ENCODE data around the gene IQCH. TPM values are rescaled to one million over a fixed set of nuclear protein-coding genes. Genes with fewer than 3 reads are reported as not detected.

The IQCH gene
- total RNA-seq, 2 donors from 2014 or later, result 0.93 to 2.2 TPM

DNA sequence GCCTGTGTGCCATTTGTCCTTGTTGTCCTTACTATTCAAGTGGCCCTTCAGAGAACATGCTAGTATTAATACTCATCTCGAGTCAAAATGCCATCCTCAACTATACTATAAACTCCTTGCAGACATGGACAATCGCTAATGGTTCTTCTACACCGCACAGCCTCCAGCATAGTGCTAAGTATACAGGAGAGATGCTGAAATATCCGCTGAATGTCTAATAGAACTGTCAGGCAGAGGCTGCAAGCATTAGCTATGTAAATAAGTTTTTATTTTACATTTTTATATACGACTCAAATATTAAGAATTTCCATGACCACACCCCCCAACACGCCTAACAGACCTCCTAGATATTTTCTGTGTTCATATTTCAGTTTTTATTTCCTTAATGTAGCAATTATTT is 39.5 kb upstream of the IQCH start:
- TF ChIP-seq CTCF (IDR thresholded peaks at IDR 0.05), result no peak
- no peaks in the 10 kb centered on the region for H3K4me1 ChIP-seq
- no peak overlapping the region for H3K9ac ChIP-seq (ENCODE audit: low read depth in 2 of 2, low read length in 2 of 2)

DNA sequence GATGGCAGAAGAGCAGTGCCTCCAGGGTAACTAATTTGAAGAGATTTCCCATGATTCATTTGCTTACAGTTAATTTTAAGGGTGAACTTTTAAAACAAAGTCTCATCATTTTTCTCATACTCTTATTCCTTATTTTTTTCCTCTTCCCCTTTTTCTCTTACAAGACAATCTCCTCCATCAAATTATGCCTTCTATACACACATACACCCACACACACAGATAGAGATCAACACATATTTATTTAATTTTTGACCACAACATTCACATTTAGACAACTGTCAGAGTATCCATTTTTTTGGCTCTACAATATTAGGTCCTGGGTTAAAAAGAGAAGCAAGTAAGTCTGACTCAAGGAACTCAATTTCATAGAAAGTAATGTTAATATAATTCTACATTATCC is 37.7 kb upstream of the IQCH start:
- intact Hi-C loops (cut with DNase I), result no loop called here
- no peak for TF ChIP-seq CTCF (IDR thresholded peaks at IDR 0.05)

More for the DNA sequence above, 39.5 kb upstream of the IQCH start:
- Histone ChIP-seq H3K27ac (no peak overlapping the region), H3K36me3 (no peaks in the 10 kb centered on the region), H3K27me3 (no peaks in the 10 kb centered on the region), H3K4me3 (no peak overlapping the region), H3K9me3 (no peaks in the 10 kb centered on the region)
- intact Hi-C loops (cut with DNase I), result no loop called here
- no peak for DNase-seq

GRCh38 chr15:67218428-67218827 is 36.2 kb upstream of the IQCH start:
- no peak for DNase-seq
- TF ChIP-seq CTCF (IDR thresholded peaks at IDR 0.05), result no peak
- Histone ChIP-seq H3K9ac (ENCODE audit: low read depth in 2 of 2, low read length in 2 of 2) (no peak overlapping the region), H3K4me1 (no peaks in the 10 kb centered on the region), H3K27ac (no peak overlapping the region), H3K27me3 (no peaks in the 10 kb centered on the region), H3K36me3 (no peaks in the 10 kb centered on the region), H3K4me3 (no peak overlapping the region), H3K9me3 (no peaks in the 10 kb centered on the region)
- intact Hi-C loops (cut with DNase I), result no loop called here

More for the DNA sequence above, 37.7 kb upstream of the IQCH start:
- Histone ChIP-seq H3K4me3 (no peak overlapping the region), H3K9ac (ENCODE audit: low read depth in 2 of 2, low read length in 2 of 2) (no peak overlapping the region), H3K4me1 (no peaks in the 10 kb centered on the region), H3K27me3 (no peaks in the 10 kb centered on the region), H3K36me3 (no peaks in the 10 kb centered on the region), H3K9me3 (no peaks in the 10 kb centered on the region), H3K27ac (no peak overlapping the region)
- DNase-seq, result no peak

- intact Hi-C loops (cut with DNase I), result no loop called here
- Histone ChIP-seq H3K9ac (ENCODE audit: low read depth in 2 of 2, low read length in 2 of 2) (no peak overlapping the region), H3K4me1 (no peaks in the 10 kb centered on the region), H3K27me3 (no peaks in the 10 kb centered on the region), H3K36me3 (no peaks in the 10 kb centered on the region), H3K9me3 (no peaks in the 10 kb centered on the region), H3K27ac (no peak overlapping the region), H3K4me3 (no peak overlapping the region)
- DNase-seq, result no peak
- no peak for TF ChIP-seq CTCF (IDR thresholded peaks at IDR 0.05)
These were observed 35.3 kb upstream of the IQCH start for GRCh38 chr15:67219288-67219687.

- no peak overlapping the region for H3K9ac ChIP-seq (ENCODE audit: low read depth in 2 of 2, low read length in 2 of 2)
- no peak for TF ChIP-seq CTCF (IDR thresholded peaks at IDR 0.05)
- H3K4me1 ChIP-seq, result no peaks in the 10 kb centered on the region
- no peaks in the 10 kb centered on the region for H3K36me3 ChIP-seq
- DNase-seq, result peak; percentile 43
- intact Hi-C loops (cut with DNase I), result no loop called here
- H3K9me3 ChIP-seq, result no peaks in the 10 kb centered on the region
- H3K4me3 ChIP-seq, result no peak overlapping the region
- H3K27me3 ChIP-seq, result no peaks in the 10 kb centered on the region
- peak overlapping the region; percentile 29 for H3K27ac ChIP-seq
These were observed 29.7 kb upstream of the IQCH start for GRCh38 chr15:67224889-67225288.

DNA sequence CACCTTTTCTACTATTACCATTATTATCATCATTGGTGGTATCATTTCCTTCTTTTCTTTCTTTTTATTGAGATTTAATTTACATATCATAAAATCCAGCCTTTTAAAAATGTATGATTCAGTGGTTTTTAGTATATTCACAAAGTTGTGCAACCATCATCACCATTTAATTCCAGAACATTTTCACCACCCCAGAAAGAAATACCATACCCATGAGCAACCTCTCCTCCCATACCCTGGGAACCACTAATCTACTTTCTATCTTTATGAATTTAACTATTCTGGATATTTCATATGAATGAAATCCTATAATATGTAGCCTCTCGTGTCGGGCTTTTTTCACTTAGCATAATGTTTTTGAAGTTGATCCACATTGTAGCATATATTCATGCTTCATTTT is 29.2 kb upstream of the IQCH start:
- H3K27me3 ChIP-seq, result no peaks in the 10 kb centered on the region
- DNase-seq, result no peak
- intact Hi-C loops (cut with DNase I), result no loop called here
- no peaks in the 10 kb centered on the region for H3K4me1 ChIP-seq
- H3K4me3 ChIP-seq, result no peak overlapping the region
- no peak overlapping the region for H3K9ac ChIP-seq (ENCODE audit: low read depth in 2 of 2, low read length in 2 of 2)
- peak overlapping the region; percentile 29 for H3K27ac ChIP-seq
- H3K9me3 ChIP-seq, result no peaks in the 10 kb centered on the region
- no peaks in the 10 kb centered on the region for H3K36me3 ChIP-seq
- no peak for TF ChIP-seq CTCF (IDR thresholded peaks at IDR 0.05)

Data from colonic mucosa (tissue), 4 donors.